Measurements from ENCODE around the gene ALG1.

- no peak for TF ChIP-seq TAF1 (IDR thresholded peaks at IDR 0.05; ENCODE audit: borderline replicate concordance, low read depth, low read length)
- no peak for TF ChIP-seq POLR2A (IDR thresholded peaks at IDR 0.05; ENCODE audit: low read depth, low read length)
Measured at GRCh38 chr16:5027086-5027485, 44.6 kb upstream of the ALG1 start.
